ENCODE measurements around the gene PM20D2.

GRCh38 chr6:89110284-89110683 is 35.6 kb upstream of the PM20D2 start:
- TF ChIP-seq CTCF (conservative IDR thresholded peaks at IDR 0.05; ENCODE audit: low read depth in 2 of 2) = no peak
- no peak for TF ChIP-seq POLR2AphosphoS5 (IDR thresholded peaks at IDR 0.05; ENCODE audit: low read depth)
- no peak for TF ChIP-seq EZH2phosphoT487 (IDR thresholded peaks at IDR 0.05; ENCODE audit: unreplicated experiment)
- TF ChIP-seq REST (IDR thresholded peaks at IDR 0.05; ENCODE audit: unreplicated experiment) = no peak
- TF ChIP-seq EZH2 (IDR thresholded peaks at IDR 0.05; ENCODE audit: low read depth, unreplicated experiment) = no peak
- no peak for TF ChIP-seq CREB1 (CRISPR knock-in tag; IDR thresholded peaks at IDR 0.05; ENCODE audit: low read depth)
- no peak for TF ChIP-seq ZNF331 (CRISPR knock-in tag; IDR thresholded peaks at IDR 0.05; ENCODE audit: low read depth)
- TF ChIP-seq STAT1 (IDR thresholded peaks at IDR 0.05; ENCODE audit: unreplicated experiment) = no peak
- no peak for TF ChIP-seq ETS1 (IDR thresholded peaks at IDR 0.05)
- no peak for TF ChIP-seq JUNB (IDR thresholded peaks at IDR 0.05; ENCODE audit: unreplicated experiment)
- TF ChIP-seq ZNF462 (CRISPR knock-in tag; IDR thresholded peaks at IDR 0.05) = no peak
- TF ChIP-seq ZNF114 (CRISPR knock-in tag; IDR thresholded peaks at IDR 0.05) = no peak

Measured in GM23338 (cell line).